A549 (cell line): Measurements from ENCODE around the gene HTR3C.

Experiments
- CBX8 ChIP-seq: fragments of 200-600 bp; sonication (generic); IDR thresholded peaks from 2 replicates; pipeline ENCODE4 v1.6.1; 2016
- CEBPB ChIP-seq, 2 experiments: fragments of >200 bp in 1 of 2; sonication (Bioruptor Twin) in 1 of 2; formaldehyde crosslinking in 1 of 2; IDR thresholded peaks; 2 replicates each; pipeline ENCODE4 v1.6.1; 2012 to 2016
- CHD2 ChIP-seq: fragments of 150-350 bp; IDR thresholded peaks from 2 replicates; pipeline ENCODE4 v1.6.1; 2014; ENCODE audit warnings: low read length; ENCODE audit not compliant: partially characterized antibody
- KDM1A ChIP-seq: fragments of 200-600 bp; sonication (generic); IDR thresholded peaks from 2 replicates; pipeline ENCODE4 v1.6.1; 2016; ENCODE audit warnings: low read depth, mild to moderate bottlenecking
- POLR2A ChIP-seq: IDR thresholded peaks from 2 replicates; pipeline ENCODE4 v1.6.1; 2012; ENCODE audit warnings: mild to moderate bottlenecking, low read length
- RAD21 ChIP-seq, 2 experiments: fragments of >200 bp in 1 of 2; sonication (Bioruptor Twin) in 1 of 2; formaldehyde crosslinking in 1 of 2; IDR thresholded peaks in 1 of 2; conservative IDR thresholded peaks in 1 of 2; 2 replicates in 1 of 2; 3 replicates in 1 of 2; pipeline ENCODE4 v1.6.1; 2012 to 2018; ENCODE audit warnings: inconsistent platforms in 1 of 2
- RFX5 ChIP-seq: fragments of 450-650 bp; IDR thresholded peaks from 2 replicates; pipeline ENCODE4 v1.7.1; 2014; ENCODE audit warnings: antibody characterized with exemption, mild to moderate bottlenecking, moderate library complexity
- SMC3 ChIP-seq: fragments of >200 bp; sonication (Bioruptor Twin); formaldehyde crosslinking; IDR thresholded peaks from 3 replicates; pipeline ENCODE4 v1.6.1; 2018; ENCODE audit warnings: inconsistent platforms
- SREBF2 ChIP-seq: fragments of 450-650 bp; IDR thresholded peaks from 2 replicates; pipeline ENCODE4 v1.6.1; 2014; ENCODE audit warnings: mild to moderate bottlenecking, moderate library complexity
- TF ChIP-seq, protein P1 (sequence below): IDR thresholded peaks from 2 replicates; pipeline ENCODE4 v1.6.1; 2012; ENCODE audit warnings: low read depth, borderline replicate concordance
- TF ChIP-seq, protein P2 (sequence below): fragments of >200 bp; sonication (Bioruptor Twin); formaldehyde crosslinking; IDR thresholded peaks from 3 replicates; pipeline ENCODE4 v1.5.1; 2016
- TF ChIP-seq, protein P3 (sequence below): fragments of 450-650 bp; IDR thresholded peaks from 2 replicates; pipeline ENCODE4 v1.6.1; 2014; ENCODE audit warnings: antibody characterized with exemption
- TF ChIP-seq, protein P4 (sequence below): fragments of 200-600 bp; sonication (generic); IDR thresholded peaks from 2 replicates; pipeline ENCODE4 v1.6.1; 2016; ENCODE audit warnings: antibody characterized with exemption, mild to moderate bottlenecking, moderate library complexity

DNA sequence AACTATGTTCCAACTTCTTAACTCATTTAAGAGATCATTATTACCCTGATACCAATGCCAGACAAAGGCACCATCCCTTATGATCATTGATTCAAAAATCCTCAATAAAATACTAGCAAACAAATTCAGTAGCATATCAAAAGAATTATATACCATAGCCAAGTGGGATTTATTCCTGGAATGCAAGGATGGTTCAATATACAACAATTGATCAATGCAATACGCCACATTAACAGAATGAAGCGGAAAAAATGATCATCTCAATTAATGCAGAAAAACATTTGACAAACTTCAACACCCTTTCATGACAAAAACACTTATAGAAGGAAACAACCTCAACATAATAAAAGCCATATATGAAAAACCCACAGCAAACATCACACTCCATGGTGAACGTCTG is 39.4 kb downstream of the HTR3C start:
- TF ChIP-seq, protein P1, sequence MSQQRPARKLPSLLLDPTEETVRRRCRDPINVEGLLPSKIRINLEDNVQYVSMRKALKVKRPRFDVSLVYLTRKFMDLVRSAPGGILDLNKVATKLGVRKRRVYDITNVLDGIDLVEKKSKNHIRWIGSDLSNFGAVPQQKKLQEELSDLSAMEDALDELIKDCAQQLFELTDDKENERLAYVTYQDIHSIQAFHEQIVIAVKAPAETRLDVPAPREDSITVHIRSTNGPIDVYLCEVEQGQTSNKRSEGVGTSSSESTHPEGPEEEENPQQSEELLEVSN, result no peak
- TF ChIP-seq, protein P2, sequence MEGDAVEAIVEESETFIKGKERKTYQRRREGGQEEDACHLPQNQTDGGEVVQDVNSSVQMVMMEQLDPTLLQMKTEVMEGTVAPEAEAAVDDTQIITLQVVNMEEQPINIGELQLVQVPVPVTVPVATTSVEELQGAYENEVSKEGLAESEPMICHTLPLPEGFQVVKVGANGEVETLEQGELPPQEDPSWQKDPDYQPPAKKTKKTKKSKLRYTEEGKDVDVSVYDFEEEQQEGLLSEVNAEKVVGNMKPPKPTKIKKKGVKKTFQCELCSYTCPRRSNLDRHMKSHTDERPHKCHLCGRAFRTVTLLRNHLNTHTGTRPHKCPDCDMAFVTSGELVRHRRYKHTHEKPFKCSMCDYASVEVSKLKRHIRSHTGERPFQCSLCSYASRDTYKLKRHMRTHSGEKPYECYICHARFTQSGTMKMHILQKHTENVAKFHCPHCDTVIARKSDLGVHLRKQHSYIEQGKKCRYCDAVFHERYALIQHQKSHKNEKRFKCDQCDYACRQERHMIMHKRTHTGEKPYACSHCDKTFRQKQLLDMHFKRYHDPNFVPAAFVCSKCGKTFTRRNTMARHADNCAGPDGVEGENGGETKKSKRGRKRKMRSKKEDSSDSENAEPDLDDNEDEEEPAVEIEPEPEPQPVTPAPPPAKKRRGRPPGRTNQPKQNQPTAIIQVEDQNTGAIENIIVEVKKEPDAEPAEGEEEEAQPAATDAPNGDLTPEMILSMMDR, result no peak
- TF ChIP-seq SREBF2 (no peak), SMC3 (no peak), CEBPB (IDR thresholded peaks at IDR 0.05) (no peak), POLR2A (no peak), CBX8 (no peak), RAD21 (conservative IDR thresholded peaks at IDR 0.05 in 1 of 2, IDR thresholded peaks at IDR 0.05 in 1 of 2) (no peak), CHD2 (no peak), RFX5 (no peak), KDM1A (no peak)
- TF ChIP-seq, protein P3, sequence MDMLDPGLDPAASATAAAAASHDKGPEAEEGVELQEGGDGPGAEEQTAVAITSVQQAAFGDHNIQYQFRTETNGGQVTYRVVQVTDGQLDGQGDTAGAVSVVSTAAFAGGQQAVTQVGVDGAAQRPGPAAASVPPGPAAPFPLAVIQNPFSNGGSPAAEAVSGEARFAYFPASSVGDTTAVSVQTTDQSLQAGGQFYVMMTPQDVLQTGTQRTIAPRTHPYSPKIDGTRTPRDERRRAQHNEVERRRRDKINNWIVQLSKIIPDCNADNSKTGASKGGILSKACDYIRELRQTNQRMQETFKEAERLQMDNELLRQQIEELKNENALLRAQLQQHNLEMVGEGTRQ, result no peak
- TF ChIP-seq, protein P4, sequence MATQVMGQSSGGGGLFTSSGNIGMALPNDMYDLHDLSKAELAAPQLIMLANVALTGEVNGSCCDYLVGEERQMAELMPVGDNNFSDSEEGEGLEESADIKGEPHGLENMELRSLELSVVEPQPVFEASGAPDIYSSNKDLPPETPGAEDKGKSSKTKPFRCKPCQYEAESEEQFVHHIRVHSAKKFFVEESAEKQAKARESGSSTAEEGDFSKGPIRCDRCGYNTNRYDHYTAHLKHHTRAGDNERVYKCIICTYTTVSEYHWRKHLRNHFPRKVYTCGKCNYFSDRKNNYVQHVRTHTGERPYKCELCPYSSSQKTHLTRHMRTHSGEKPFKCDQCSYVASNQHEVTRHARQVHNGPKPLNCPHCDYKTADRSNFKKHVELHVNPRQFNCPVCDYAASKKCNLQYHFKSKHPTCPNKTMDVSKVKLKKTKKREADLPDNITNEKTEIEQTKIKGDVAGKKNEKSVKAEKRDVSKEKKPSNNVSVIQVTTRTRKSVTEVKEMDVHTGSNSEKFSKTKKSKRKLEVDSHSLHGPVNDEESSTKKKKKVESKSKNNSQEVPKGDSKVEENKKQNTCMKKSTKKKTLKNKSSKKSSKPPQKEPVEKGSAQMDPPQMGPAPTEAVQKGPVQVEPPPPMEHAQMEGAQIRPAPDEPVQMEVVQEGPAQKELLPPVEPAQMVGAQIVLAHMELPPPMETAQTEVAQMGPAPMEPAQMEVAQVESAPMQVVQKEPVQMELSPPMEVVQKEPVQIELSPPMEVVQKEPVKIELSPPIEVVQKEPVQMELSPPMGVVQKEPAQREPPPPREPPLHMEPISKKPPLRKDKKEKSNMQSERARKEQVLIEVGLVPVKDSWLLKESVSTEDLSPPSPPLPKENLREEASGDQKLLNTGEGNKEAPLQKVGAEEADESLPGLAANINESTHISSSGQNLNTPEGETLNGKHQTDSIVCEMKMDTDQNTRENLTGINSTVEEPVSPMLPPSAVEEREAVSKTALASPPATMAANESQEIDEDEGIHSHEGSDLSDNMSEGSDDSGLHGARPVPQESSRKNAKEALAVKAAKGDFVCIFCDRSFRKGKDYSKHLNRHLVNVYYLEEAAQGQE, result no peak
